Glomerular endothelial cell (primary cell): ENCODE results near the gene SLC9A7. TPM values are rescaled to one million over a fixed set of nuclear protein-coding genes. Genes with fewer than 3 reads are reported as not detected.

Experiments
- DNase-seq: peaks from one replicate; pipeline ENCODE4 v3.0.0-alpha.2; 2011; ENCODE audit warnings: low read depth, low spot score; ENCODE audit errors: extremely low read depth
- total RNA-seq: library from RNA; depleted of rRNA; stranded (reverse); fragments of >200 nt; gene quantifications from 2 replicates; pipeline ENCODE4 v1.2.3, GENCODE V29; 2015

SLC9A7 gene
- total RNA-seq, 1 donor from 2014 or later: 7.1 TPM

- no peak for DNase-seq
These were observed 105.4 kb downstream of the SLC9A7 start for GRCh38 chrX:46653482-46653881.

GRCh38 chrX:46649421-46650260, 109.3 kb downstream of the SLC9A7 start:
- no peak for DNase-seq

- no peak for DNase-seq
These were observed 110.3 kb downstream of the SLC9A7 start for GRCh38 chrX:46648660-46649059.

- DNase-seq: no peak
These were observed 111.7 kb downstream of the SLC9A7 start for GRCh38 chrX:46647251-46647650.

GRCh38 chrX:46645614-46646013, 113.3 kb downstream of the SLC9A7 start:
- no peak for DNase-seq

- DNase-seq: no peak
These were observed 115.3 kb downstream of the SLC9A7 start for GRCh38 chrX:46643636-46644035.

GRCh38 chrX:46642145-46642544, 116.8 kb downstream of the SLC9A7 start:
- no peak for DNase-seq

- no peak for DNase-seq
These were observed 121.0 kb downstream of the SLC9A7 start for GRCh38 chrX:46637938-46638337.

- DNase-seq: no peak
These were observed 122.7 kb downstream of the SLC9A7 start for GRCh38 chrX:46636223-46636622.

GRCh38 chrX:46635186-46635585, 123.7 kb downstream of the SLC9A7 start:
- DNase-seq: no peak

- DNase-seq: no peak
These were observed 124.3 kb downstream of the SLC9A7 start for GRCh38 chrX:46634577-46634976.

- DNase-seq: no peak
These were observed 128.8 kb downstream of the SLC9A7 start for GRCh38 chrX:46630141-46630540.

- no peak for DNase-seq
These were observed 130.2 kb downstream of the SLC9A7 start for GRCh38 chrX:46628460-46629371.

- DNase-seq: no peak
These were observed 131.1 kb downstream of the SLC9A7 start for GRCh38 chrX:46627711-46628419.

GRCh38 chrX:46627062-46627461, 131.9 kb downstream of the SLC9A7 start:
- DNase-seq: no peak

- DNase-seq: peak; percentile 52
These were observed 132.4 kb downstream of the SLC9A7 start for GRCh38 chrX:46626566-46626965.

- DNase-seq: no peak
These were observed 134.7 kb downstream of the SLC9A7 start for GRCh38 chrX:46624090-46624786.

GRCh38 chrX:46621572-46621971, 137.3 kb downstream of the SLC9A7 start:
- no peak for DNase-seq

GRCh38 chrX:46620505-46620904, 138.4 kb downstream of the SLC9A7 start:
- DNase-seq: no peak

GRCh38 chrX:46618947-46619346, 140.0 kb downstream of the SLC9A7 start:
- DNase-seq: no peak
